ENCODE measurements around the gene MTIF2.
"Not testable (repeated sequence)": the region's sequence is repeated elsewhere in the genome, so short reads cannot be mapped to it uniquely, and the experiment has no call there.

Gene MTIF2

GRCh38 chr2:55239656-55240222, 29.3 kb downstream of the MTIF2 start:
- DNase-seq: peak; percentile 64

GRCh38 chr2:55236992-55237543, 32.0 kb downstream of the MTIF2 start:
- no peak for DNase-seq

- no peak for DNase-seq
Measured at GRCh38 chr2:55235724-55236538, 33.1 kb downstream of the MTIF2 start.

GRCh38 chr2:55233658-55233940, 35.4 kb downstream of the MTIF2 start:
- no peak for DNase-seq

GRCh38 chr2:55232863-55233657, 36.0 kb downstream of the MTIF2 start:
- no peak for DNase-seq

GRCh38 chr2:55232084-55232862, 36.8 kb downstream of the MTIF2 start, which contains the start of the genes CLHC1 and RPS27A:
TSS of gene CLHC1 (minus strand) at chr2:55232293. CDS start at chr2:55222411, 9,882 bp downstream.
TSS of gene RPS27A (plus strand) at chr2:55232688. CDS start at chr2:55232825, 137 bp downstream.
- DNase-seq: peak; percentile 97

GRCh38 chr2:55231546-55232083, 37.4 kb downstream of the MTIF2 start:
- DNase-seq: no peak

GRCh38 chr2:55230551-55230950, 38.5 kb downstream of the MTIF2 start:
- no peak for DNase-seq

- DNase-seq: no peak
Measured at GRCh38 chr2:55229221-55229620, 39.8 kb downstream of the MTIF2 start.

- no peak for DNase-seq
Measured at GRCh38 chr2:55228226-55228563, 40.8 kb downstream of the MTIF2 start.

- DNase-seq: not testable (repeated sequence)
Measured at GRCh38 chr2:55227437-55228225, 41.4 kb downstream of the MTIF2 start.

- DNase-seq: no peak
Measured at GRCh38 chr2:55225481-55226020, 43.5 kb downstream of the MTIF2 start.

GRCh38 chr2:55224761-55225261, 44.2 kb downstream of the MTIF2 start:
- DNase-seq: no peak

- DNase-seq: no peak
Measured at GRCh38 chr2:55223958-55224760, 44.9 kb downstream of the MTIF2 start.

GRCh38 chr2:55213822-55214221, 55.2 kb downstream of the MTIF2 start:
- DNase-seq: no peak

- no peak for DNase-seq
Measured at GRCh38 chr2:55204950-55205349, 64.1 kb downstream of the MTIF2 start.

GRCh38 chr2:55204536-55204935, 64.5 kb downstream of the MTIF2 start:
- no peak for DNase-seq

GRCh38 chr2:55200416-55200815, 68.6 kb downstream of the MTIF2 start:
- DNase-seq: no peak

GRCh38 chr2:55196526-55196925, 72.5 kb downstream of the MTIF2 start:
- no peak for DNase-seq

GRCh38 chr2:55191888-55192287, 77.1 kb downstream of the MTIF2 start:
- not testable (repeated sequence) for DNase-seq

Data from DMS153 (cell line).